ENCODE measurements around the gene DISC1.

GRCh38 chr1:231887866-231888265, 261.3 kb downstream of the DISC1 start:
- TF ChIP-seq CTCF (IDR thresholded peaks at IDR 0.05; ENCODE audit: low read depth, low read length) (no peak), EZH2phosphoT487 (IDR thresholded peaks at IDR 0.05; ENCODE audit: low read depth) (no peak)
